Thyroid gland (tissue), 4 donors: ENCODE measurements around the gene GNA15. TPM values are rescaled to one million over a fixed set of nuclear protein-coding genes. Genes with fewer than 3 reads are reported as not detected.

Experiments
- DNase-seq, 2 donors: peaks; one replicate each; pipeline ENCODE4 v3.0.0-alpha.2; 2019
- H3K27ac ChIP-seq, 3 donors: fragments of 200-600 bp; sonication (generic); 1 replicate in 2 of 3; 2 replicates in 1 of 3; pipeline ENCODE4 v1.5.1; 2016 to 2019; ENCODE audit warnings: mild to moderate bottlenecking in 1 of 3, moderate library complexity in 1 of 3
- H3K27me3 ChIP-seq: fragments of 200-600 bp; sonication (generic); one replicate; pipeline ENCODE4 v1.5.1; 2019
- H3K36me3 ChIP-seq, 2 donors: fragments of 200-600 bp; sonication (generic); one replicate each; pipeline ENCODE4 v1.5.1; 2016 to 2019
- H3K4me1 ChIP-seq, 2 donors: fragments of 200-600 bp; sonication (generic); one replicate each; pipeline ENCODE4 v1.5.1; 2017 to 2019
- H3K4me3 ChIP-seq, 3 donors: fragments of 200-600 bp; sonication (generic); replicated peaks in 1 of 3; 1 replicate in 2 of 3; 2 replicates in 1 of 3; pipeline ENCODE4 v1.5.1; 2016; ENCODE audit warnings: mild to moderate bottlenecking in 1 of 3
- H3K9me3 ChIP-seq: fragments of 200-600 bp; sonication (generic); one replicate; pipeline ENCODE4 v1.5.1; 2017
- CTCF ChIP-seq, 6 experiments: fragments of 200-600 bp in 3 of 6; fragments of 450-650 bp in 3 of 6; sonication (generic) in 3 of 6; IDR thresholded peaks; one replicate each; pipeline ENCODE4 v1.5.1; 2016 to 2019; ENCODE audit warnings: antibody characterized with exemption in 6 of 6, mild to moderate bottlenecking in 2 of 6, inconsistent platforms in 1 of 6, moderate library complexity in 1 of 6
- POLR2A ChIP-seq, 2 donors: fragments of 450-650 bp; IDR thresholded peaks; one replicate each; pipeline ENCODE4 v1.6.1; 2017; ENCODE audit warnings: antibody characterized with exemption in 2 of 2, mild to moderate bottlenecking in 2 of 2, moderate library complexity in 1 of 2
- WGBS, 2 donors: methylation state at CpG; one replicate each; pipeline ENCODE4 v1.1.5; 2017; 5-methylcytosine and 5-hydroxymethylcytosine counted together
- intact Hi-C: fragments of 100-400 bp; cut with DNase I; formaldehyde crosslinking; loops from one replicate; pipeline ENCODE4 v1.15.1; 2023
- total RNA-seq, 4 donors: library from RNA; depleted of rRNA; stranded (reverse); fragments of >200 nt; gene quantifications; one replicate each; pipeline ENCODE4 v1.2.3, GENCODE V29; 2016

GNA15 gene
- total RNA-seq, 4 donors from 2014 or later, result 0.88 to 4.6 (median 2.1) TPM

- peaks cover 17 to 18% of the 10 kb centered on the region in 2 donors for H3K4me1 ChIP-seq
- no peak for DNase-seq
These were observed 51.2 kb downstream of the GNA15 start for GRCh38 chr19:3186891-3187661.

GRCh38 chr19:3187662-3188511, 52.1 kb downstream of the GNA15 start:
- DNase-seq, result no peak
- H3K27ac ChIP-seq, result no peak overlapping the region
- intact Hi-C loops, result no loop called here
- H3K9me3 ChIP-seq, result no peaks in the 10 kb centered on the region
- no peaks in the 10 kb centered on the region for H3K36me3 ChIP-seq
- no peak overlapping the region for H3K4me3 ChIP-seq
- WGBS, 2 donors, result 91% methylated on average over 32 to 33 of the region's 36 CpGs
- peaks cover 17 to 18% of the 10 kb centered on the region in 2 donors for H3K4me1 ChIP-seq
- TF ChIP-seq POLR2A (IDR thresholded peaks at IDR 0.05), result no peak
- TF ChIP-seq CTCF (IDR thresholded peaks at IDR 0.05), result no peak
- no peaks in the 10 kb centered on the region for H3K27me3 ChIP-seq

More at GRCh38 chr19:3186891-3187661, 51.2 kb downstream of the GNA15 start:
- 68 to 73% methylated on average over 23 of the region's 23 CpGs for WGBS, 2 donors
- H3K27ac ChIP-seq, result no peak overlapping the region
- H3K27me3 ChIP-seq, result no peaks in the 10 kb centered on the region
- H3K9me3 ChIP-seq, result no peaks in the 10 kb centered on the region
- no peaks in the 10 kb centered on the region for H3K36me3 ChIP-seq
- intact Hi-C loops, result no loop called here
- TF ChIP-seq POLR2A (IDR thresholded peaks at IDR 0.05) (no peak), CTCF (IDR thresholded peaks at IDR 0.05) (no peak)
- H3K4me3 ChIP-seq, result peak overlapping the region in 2 of 3 donors; percentile 67 to 83

- DNase-seq, result no peak
- no peak overlapping the region for H3K27ac ChIP-seq
- no peaks in the 10 kb centered on the region for H3K9me3 ChIP-seq
- H3K36me3 ChIP-seq, result no peaks in the 10 kb centered on the region
- no peak overlapping the region for H3K4me3 ChIP-seq
- peaks cover 17 to 18% of the 10 kb centered on the region in 2 donors for H3K4me1 ChIP-seq
- 91 to 93% methylated on average over 21 to 28 of the region's 35 CpGs for WGBS, 2 donors
- intact Hi-C loops, result no loop called here
- TF ChIP-seq CTCF (IDR thresholded peaks at IDR 0.05) (no peak), POLR2A (IDR thresholded peaks at IDR 0.05) (no peak)
- H3K27me3 ChIP-seq, result no peaks in the 10 kb centered on the region
These were observed 53.1 kb downstream of the GNA15 start for GRCh38 chr19:3188627-3189596.

- intact Hi-C loops, result no loop called here
- TF ChIP-seq CTCF (IDR thresholded peaks at IDR 0.05), result no peak
- no peak for TF ChIP-seq POLR2A (IDR thresholded peaks at IDR 0.05)
- no peaks in the 10 kb centered on the region for H3K9me3 ChIP-seq
- 86 to 97% methylated on average over 14 to 24 of the region's 28 CpGs for WGBS, 2 donors
- no peak overlapping the region for H3K4me3 ChIP-seq
- no peak for DNase-seq
- H3K27ac ChIP-seq, result no peak overlapping the region
- H3K36me3 ChIP-seq, result no peaks in the 10 kb centered on the region
- no peaks in the 10 kb centered on the region for H3K27me3 ChIP-seq
- peaks cover 15% of the 10 kb centered on the region in 2 donors for H3K4me1 ChIP-seq
These were observed 54.1 kb downstream of the GNA15 start for GRCh38 chr19:3189702-3190469.
